ENCODE data around the gene PLA1A.

DNA sequence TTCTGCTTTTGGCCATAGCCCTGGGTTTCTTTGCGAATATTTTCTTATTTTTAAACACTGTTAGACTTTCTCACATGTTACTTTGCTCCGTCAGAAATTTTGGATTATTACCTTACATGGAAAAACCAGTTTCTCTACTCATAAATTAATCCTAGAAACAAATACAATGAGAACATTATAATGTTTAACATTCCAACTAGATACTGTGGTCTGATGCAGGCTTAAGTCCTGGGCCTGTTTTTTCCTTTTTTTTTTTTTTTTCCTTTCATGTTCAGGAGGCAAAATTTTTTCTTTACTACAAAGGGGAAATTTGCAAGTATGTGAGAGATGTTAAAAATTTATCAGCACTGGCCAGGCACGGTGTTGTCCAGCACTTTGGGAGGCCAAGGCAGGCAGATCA is 33.8 kb downstream of the PLA1A start:
- TF ChIP-seq, protein P1, sequence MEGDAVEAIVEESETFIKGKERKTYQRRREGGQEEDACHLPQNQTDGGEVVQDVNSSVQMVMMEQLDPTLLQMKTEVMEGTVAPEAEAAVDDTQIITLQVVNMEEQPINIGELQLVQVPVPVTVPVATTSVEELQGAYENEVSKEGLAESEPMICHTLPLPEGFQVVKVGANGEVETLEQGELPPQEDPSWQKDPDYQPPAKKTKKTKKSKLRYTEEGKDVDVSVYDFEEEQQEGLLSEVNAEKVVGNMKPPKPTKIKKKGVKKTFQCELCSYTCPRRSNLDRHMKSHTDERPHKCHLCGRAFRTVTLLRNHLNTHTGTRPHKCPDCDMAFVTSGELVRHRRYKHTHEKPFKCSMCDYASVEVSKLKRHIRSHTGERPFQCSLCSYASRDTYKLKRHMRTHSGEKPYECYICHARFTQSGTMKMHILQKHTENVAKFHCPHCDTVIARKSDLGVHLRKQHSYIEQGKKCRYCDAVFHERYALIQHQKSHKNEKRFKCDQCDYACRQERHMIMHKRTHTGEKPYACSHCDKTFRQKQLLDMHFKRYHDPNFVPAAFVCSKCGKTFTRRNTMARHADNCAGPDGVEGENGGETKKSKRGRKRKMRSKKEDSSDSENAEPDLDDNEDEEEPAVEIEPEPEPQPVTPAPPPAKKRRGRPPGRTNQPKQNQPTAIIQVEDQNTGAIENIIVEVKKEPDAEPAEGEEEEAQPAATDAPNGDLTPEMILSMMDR (conservative IDR thresholded peaks at IDR 0.05; ENCODE audit: low read length): no peak
- TF ChIP-seq EZH2phosphoT487 (IDR thresholded peaks at IDR 0.05; ENCODE audit: borderline replicate concordance): no peak

Data from Loucy (cell line).